Activated CD8-positive, alpha-beta T cell treated with anti-CD3 and anti-CD28 coated beads for 36 hours (primary cell): ENCODE data around the gene MATN4. TPM values are rescaled to one million over a fixed set of nuclear protein-coding genes. Genes with fewer than 3 reads are reported as not detected.

ENCODE experiments used
- ATAC-seq: fragments of 200-7000 bp; cut with Tn5 transposase; one replicate; pipeline ENCODE4 v1.10.0; 2021; ENCODE audit warnings: mild to moderate bottlenecking, moderate library complexity
- CTCF ChIA-PET: fragments of 350-600 bp; sonication (Branson Sonifier 250); formaldehyde crosslinking; loops from one replicate; lab custom pipeline; 2021; ENCODE audit warnings: antibody characterized with exemption; lab: Charles Lee
- POLR2A ChIA-PET: fragments of 350-600 bp; sonication (Branson Sonifier 250); formaldehyde crosslinking; loops from one replicate; lab custom pipeline; 2021; ENCODE audit warnings: antibody characterized with exemption; lab: Charles Lee
- DNase-seq: peaks from one replicate; pipeline ENCODE4 v3.0.0-alpha.2; 2020
- H3K27ac Mint-ChIP-seq: one replicate; pipeline ENCODE4 v1.8.0; 2021; ENCODE audit warnings: mild to moderate bottlenecking, mixed read lengths
- H3K27me3 Mint-ChIP-seq: one replicate; pipeline ENCODE4 v1.8.0; 2021; ENCODE audit warnings: mixed read lengths
- H3K36me3 Mint-ChIP-seq: one replicate; pipeline ENCODE4 v1.8.0; 2021; ENCODE audit warnings: low read depth, mixed read lengths
- H3K4me1 Mint-ChIP-seq: one replicate; pipeline ENCODE4 v1.8.0; 2021; ENCODE audit warnings: low read depth, mixed read lengths
- H3K4me3 Mint-ChIP-seq: one replicate; pipeline ENCODE4 v1.8.0; 2021; ENCODE audit warnings: mild to moderate bottlenecking, moderate library complexity, mixed read lengths
- H3K9me3 Mint-ChIP-seq: one replicate; pipeline ENCODE4 v1.8.0; 2021; ENCODE audit warnings: mixed read lengths
- CTCF ChIP-seq: fragments of 200-600 bp; IDR thresholded peaks from one replicate; pipeline ENCODE4 v1.8.0; 2022; ENCODE audit warnings: antibody characterized with exemption, mild to moderate bottlenecking
- intact Hi-C: fragments of 100-400 bp; cut with micrococcal nuclease; formaldehyde crosslinking; loops from one replicate; pipeline ENCODE4 v1.10.0; 2022
- total RNA-seq, 2 experiments: library from RNA; stranded (reverse); gene quantifications; one replicate each; pipeline ENCODE4 v1.2.3, GENCODE V29; 2021

MATN4 gene
- total RNA-seq, 2 experiments from 2014 or later: 0.74 to 1.2 TPM

- H3K4me3 Mint-ChIP-seq: no peak overlapping the region
- TF ChIP-seq CTCF: no peak
These were observed 35.6 kb upstream of the MATN4 start for GRCh38 chr20:45343532-45344167.

GRCh38 chr20:45342855-45343531 lies 34.9 kb upstream of the MATN4 start:
- peaks cover 44% of the 10 kb centered on the region for H3K4me1 Mint-ChIP-seq
- DNase-seq (no peak), ATAC-seq (no peak)
- no peak for TF ChIP-seq CTCF
- H3K4me3 Mint-ChIP-seq: no peak overlapping the region
- no peak overlapping the region for H3K27ac Mint-ChIP-seq
- POLR2A ChIA-PET: no interaction called here
- no peaks in the 10 kb centered on the region for H3K9me3 Mint-ChIP-seq
- intact Hi-C loops: no loop called here
- H3K36me3 Mint-ChIP-seq: peaks cover 13% of the 10 kb centered on the region
- H3K27me3 Mint-ChIP-seq: peaks cover 2% of the 10 kb centered on the region
- CTCF ChIA-PET: interaction anchor here (1.0 kb wide), 1 partner anchor 20 kb away, joined by 3 read pairs; the partner anchor contains the start of gene SYS1

More at GRCh38 chr20:45343532-45344167, 35.6 kb upstream of the MATN4 start:
- DNase-seq (no peak), ATAC-seq (no peak)
- Mint-ChIP-seq H3K36me3 (peaks cover 13% of the 10 kb centered on the region), H3K27me3 (peaks cover 2% of the 10 kb centered on the region), H3K4me1 (peaks cover 44% of the 10 kb centered on the region), H3K27ac (no peak overlapping the region), H3K9me3 (no peaks in the 10 kb centered on the region)
- intact Hi-C loops: no loop called here
- CTCF ChIA-PET: interaction anchor here (1.0 to 1.1 kb wide), 2 partner anchors 20 to 53 kb away, joined by 3 to 4 read pairs; partner anchors contain the start of gene SYS1
- POLR2A ChIA-PET: no interaction called here

- peaks cover 2% of the 10 kb centered on the region for H3K27me3 Mint-ChIP-seq
- H3K36me3 Mint-ChIP-seq: peaks cover 13% of the 10 kb centered on the region
- no peak overlapping the region for H3K27ac Mint-ChIP-seq
- intact Hi-C loops: no loop called here
- ChIA-PET POLR2A (no interaction called here), CTCF (interaction anchor here (1.0 kb wide), 2 partner anchors 19 to 23 kb away, joined by 3 read pairs; no protein-coding TSS in a partner anchor)
- H3K9me3 Mint-ChIP-seq: no peaks in the 10 kb centered on the region
- TF ChIP-seq CTCF: no peak
- H3K4me3 Mint-ChIP-seq: no peak overlapping the region
- DNase-seq (no peak), ATAC-seq (no peak)
- H3K4me1 Mint-ChIP-seq: peaks cover 39% of the 10 kb centered on the region
These were observed 34.1 kb upstream of the MATN4 start for GRCh38 chr20:45341939-45342854.

GRCh38 chr20:45341579-45341938 lies 33.5 kb upstream of the MATN4 start:
- ATAC-seq (no peak), DNase-seq (no peak)
- ChIA-PET CTCF (interaction anchor here (1.0 kb wide), 3 partner anchors 19 to 30 kb away, joined by 3 to 4 read pairs (median 3); no protein-coding TSS in a partner anchor), POLR2A (no interaction called here)
- Mint-ChIP-seq H3K4me1 (peaks cover 33% of the 10 kb centered on the region), H3K27ac (no peak overlapping the region), H3K4me3 (no peak overlapping the region), H3K9me3 (no peaks in the 10 kb centered on the region), H3K36me3 (peaks cover 9% of the 10 kb centered on the region), H3K27me3 (peaks cover 2% of the 10 kb centered on the region)
- no peak for TF ChIP-seq CTCF
- intact Hi-C loops: no loop called here
